Trophoblast cell (in vitro differentiated cells and primary cell): ENCODE measurements around the gene RHCG.

ENCODE experiments used
- DNase-seq, 2 donors: peaks; one replicate each; pipeline ENCODE4 v3.0.0-alpha.2; 2016
- H2AFZ ChIP-seq: 2 replicates; pipeline ENCODE4 v1.6.1; 2013; ENCODE audit warnings: low read length, moderate library complexity, mild to moderate bottlenecking; ENCODE audit not compliant: insufficient read depth, poor library complexity
- H2AK5ac ChIP-seq: 2 replicates; pipeline ENCODE4 v1.6.1; 2013; ENCODE audit warnings: mild to moderate bottlenecking, low read length
- H2BK120ac ChIP-seq: 2 replicates; pipeline ENCODE4 v1.6.1; 2013; ENCODE audit warnings: low read length, mild to moderate bottlenecking, moderate library complexity; ENCODE audit not compliant: insufficient read depth, poor library complexity
- H2BK12ac ChIP-seq: 2 replicates; pipeline ENCODE4 v1.6.1; 2013; ENCODE audit warnings: mild to moderate bottlenecking, low read length, moderate library complexity
- H2BK5ac ChIP-seq: 2 replicates; pipeline ENCODE4 v1.6.1; 2013; ENCODE audit warnings: low read length, low read depth, moderate library complexity, mild to moderate bottlenecking; ENCODE audit not compliant: poor library complexity
- H3K14ac ChIP-seq: 2 replicates; pipeline ENCODE4 v1.6.1; 2013; ENCODE audit warnings: mild to moderate bottlenecking, low read length
- H3K18ac ChIP-seq: 2 replicates; pipeline ENCODE4 v1.6.1; 2013; ENCODE audit warnings: mild to moderate bottlenecking, low read length
- H3K23ac ChIP-seq: 2 replicates; pipeline ENCODE4 v1.6.1; 2013; ENCODE audit warnings: low read length
- H3K27ac ChIP-seq: 2 replicates; pipeline ENCODE4 v1.5.1; 2013; ENCODE audit warnings: low read depth, mild to moderate bottlenecking, inconsistent platforms, low read length, moderate library complexity
- H3K27me3 ChIP-seq: 2 replicates; pipeline ENCODE4 v1.6.1; 2013; ENCODE audit warnings: inconsistent platforms, mild to moderate bottlenecking, low read length, moderate library complexity; ENCODE audit not compliant: insufficient read depth
- H3K36me3 ChIP-seq, 2 experiments: 1 replicate in 1 of 2; 2 replicates in 1 of 2; pipeline ENCODE4 v1.6.1; 2013; ENCODE audit warnings: low read length in 2 of 2, mild to moderate bottlenecking in 2 of 2, moderate library complexity in 1 of 2; ENCODE audit not compliant: insufficient read depth in 2 of 2, control insufficient read depth in 1 of 2
- H3K4ac ChIP-seq: 2 replicates; pipeline ENCODE4 v1.6.1; 2013; ENCODE audit warnings: low read depth, mild to moderate bottlenecking, low read length, moderate library complexity
- H3K4me1 ChIP-seq, 2 experiments: 1 replicate in 1 of 2; 2 replicates in 1 of 2; pipeline ENCODE4 v1.6.1; 2013; ENCODE audit warnings: low read length in 2 of 2, mild to moderate bottlenecking in 2 of 2, moderate library complexity in 1 of 2; ENCODE audit not compliant: insufficient read depth in 2 of 2, control insufficient read depth in 1 of 2
- H3K4me2 ChIP-seq: 2 replicates; pipeline ENCODE4 v1.6.1; 2013; ENCODE audit warnings: inconsistent platforms, mild to moderate bottlenecking, low read length, moderate library complexity
- H3K4me3 ChIP-seq: 2 replicates; pipeline ENCODE4 v1.5.1; 2013; ENCODE audit warnings: mild to moderate bottlenecking, low read depth, low read length, inconsistent platforms
- H3K79me1 ChIP-seq: one replicate; pipeline ENCODE4 v1.6.1; 2013; ENCODE audit warnings: low read length
- H3K79me2 ChIP-seq: 2 replicates; pipeline ENCODE4 v1.6.1; 2013; ENCODE audit warnings: low read length, mild to moderate bottlenecking; ENCODE audit not compliant: control insufficient read depth, insufficient read depth, poor library complexity
- H3K9ac ChIP-seq: 2 replicates; pipeline ENCODE4 v1.6.1; 2013; ENCODE audit warnings: mild to moderate bottlenecking, low read length
- H3K9me3 ChIP-seq: 2 replicates; pipeline ENCODE4 v1.6.1; 2013; ENCODE audit warnings: low read depth, mild to moderate bottlenecking, control low read depth, inconsistent platforms, low read length; ENCODE audit not compliant: insufficient read depth
- H4K12ac ChIP-seq: 2 replicates; pipeline ENCODE4 v1.6.1; 2013; ENCODE audit warnings: low read depth, mild to moderate bottlenecking, low read length, moderate library complexity
- H4K8ac ChIP-seq: 2 replicates; pipeline ENCODE4 v1.6.1; 2013; ENCODE audit warnings: low read depth, mild to moderate bottlenecking, low read length, moderate library complexity
- H4K91ac ChIP-seq: one replicate; pipeline ENCODE4 v1.6.1; 2013; ENCODE audit warnings: low read depth, mild to moderate bottlenecking, low read length, moderate library complexity
- WGBS: extraction: QIAGEN DNeasy Blood & Tissue Kit; methylation state at CpG from one replicate; pipeline ENCODE4 v1.1.7; 2013; ENCODE audit warnings: missing lambda C conversion rate; ENCODE audit not compliant: insufficient read length, insufficient coverage; ENCODE audit errors: extremely low coverage; 5-methylcytosine and 5-hydroxymethylcytosine counted together

The RHCG gene

GRCh38 chr15:89513284-89513683 lies 16.9 kb upstream of the RHCG start:
- no peaks in the 10 kb centered on the region for H3K9me3 ChIP-seq
- no peak overlapping the region for H4K12ac ChIP-seq
- H2BK12ac ChIP-seq, result no peak overlapping the region
- H3K27ac ChIP-seq, result no peak overlapping the region
- H3K79me2 ChIP-seq, result no peaks in the 10 kb centered on the region
- no peak overlapping the region for H3K14ac ChIP-seq
- no peak overlapping the region for H2BK5ac ChIP-seq
- H2AK5ac ChIP-seq, result no peak overlapping the region
- H3K36me3 ChIP-seq, result no peaks in the 10 kb centered on the region
- no peak overlapping the region for H3K9ac ChIP-seq
- H3K4me2 ChIP-seq, result no peak overlapping the region
- no peak overlapping the region for H3K4me3 ChIP-seq
- no peak overlapping the region for H3K4ac ChIP-seq
- WGBS, result no CpG with 5 or more reads among the region's 3 CpGs
- no peaks in the 10 kb centered on the region for H3K27me3 ChIP-seq
- no peak overlapping the region for H3K23ac ChIP-seq
- H3K79me1 ChIP-seq, result no peaks in the 10 kb centered on the region
- no peaks in the 10 kb centered on the region for H3K4me1 ChIP-seq
- H4K91ac ChIP-seq, result no peak overlapping the region
- no peak overlapping the region for H2BK120ac ChIP-seq
- no peak overlapping the region for H3K18ac ChIP-seq
- DNase-seq, result no peak
- H2AFZ ChIP-seq, result no peak overlapping the region
- no peak overlapping the region for H4K8ac ChIP-seq

- Histone ChIP-seq H3K4me1 (no peaks in the 10 kb centered on the region), H3K9ac (no peak overlapping the region), H2AFZ (no peak overlapping the region), H3K14ac (no peak overlapping the region), H3K27me3 (no peaks in the 10 kb centered on the region), H2BK5ac (no peak overlapping the region), H4K12ac (no peak overlapping the region), H2BK120ac (no peak overlapping the region), H2BK12ac (no peak overlapping the region), H3K79me1 (no peaks in the 10 kb centered on the region), H3K79me2 (no peaks in the 10 kb centered on the region), H3K4me3 (no peak overlapping the region), H3K9me3 (no peaks in the 10 kb centered on the region), H4K8ac (no peak overlapping the region), H3K4ac (no peak overlapping the region), H2AK5ac (no peak overlapping the region), H3K36me3 (no peaks in the 10 kb centered on the region), H3K23ac (no peak overlapping the region), H4K91ac (no peak overlapping the region), H3K27ac (no peak overlapping the region), H3K18ac (no peak overlapping the region), H3K4me2 (no peak overlapping the region)
- no peak for DNase-seq
- WGBS, result no CpG with 5 or more reads among the region's 4 CpGs
Measured at GRCh38 chr15:89512631-89513030, 16.2 kb upstream of the RHCG start.

- H3K27ac ChIP-seq, result no peak overlapping the region
- H3K4me2 ChIP-seq, result no peak overlapping the region
- no peaks in the 10 kb centered on the region for H3K4me1 ChIP-seq
- WGBS, result no CpG with 5 or more reads among the region's 4 CpGs
- no peak overlapping the region for H3K4me3 ChIP-seq
- H3K27me3 ChIP-seq, result no peaks in the 10 kb centered on the region
- H3K79me2 ChIP-seq, result no peaks in the 10 kb centered on the region
- no peak overlapping the region for H3K14ac ChIP-seq
- no peak overlapping the region for H2AFZ ChIP-seq
- H2BK120ac ChIP-seq, result no peak overlapping the region
- H4K91ac ChIP-seq, result no peak overlapping the region
- H3K4ac ChIP-seq, result no peak overlapping the region
- H3K9ac ChIP-seq, result no peak overlapping the region
- no peak overlapping the region for H2BK12ac ChIP-seq
- no peak overlapping the region for H3K23ac ChIP-seq
- no peaks in the 10 kb centered on the region for H3K36me3 ChIP-seq
- no peak overlapping the region for H4K12ac ChIP-seq
- no peak overlapping the region for H4K8ac ChIP-seq
- no peak for DNase-seq
- no peak overlapping the region for H3K18ac ChIP-seq
- H3K79me1 ChIP-seq, result no peaks in the 10 kb centered on the region
- H2AK5ac ChIP-seq, result no peak overlapping the region
- no peak overlapping the region for H2BK5ac ChIP-seq
- no peaks in the 10 kb centered on the region for H3K9me3 ChIP-seq
Measured at GRCh38 chr15:89506026-89506686, 9.8 kb upstream of the RHCG start.

- Histone ChIP-seq H3K23ac (no peak overlapping the region), H2BK12ac (no peak overlapping the region), H3K27ac (no peak overlapping the region), H4K8ac (no peak overlapping the region), H2AK5ac (no peak overlapping the region), H3K36me3 (no peaks in the 10 kb centered on the region), H3K79me2 (no peaks in the 10 kb centered on the region), H4K12ac (no peak overlapping the region), H3K4ac (no peak overlapping the region), H2BK120ac (no peak overlapping the region), H3K9ac (no peak overlapping the region), H4K91ac (no peak overlapping the region), H3K4me2 (no peak overlapping the region), H3K9me3 (no peaks in the 10 kb centered on the region), H2AFZ (no peak overlapping the region), H3K14ac (no peak overlapping the region), H3K18ac (no peak overlapping the region), H3K27me3 (no peaks in the 10 kb centered on the region), H3K4me3 (no peak overlapping the region), H3K4me1 (no peaks in the 10 kb centered on the region), H3K79me1 (no peaks in the 10 kb centered on the region), H2BK5ac (no peak overlapping the region)
- no peak for DNase-seq
- no CpG with 5 or more reads among the region's 4 CpGs for WGBS
Measured at GRCh38 chr15:89504166-89504565, 7.8 kb upstream of the RHCG start.
